ENCODE measurements around the gene RC3H1.

DNA sequence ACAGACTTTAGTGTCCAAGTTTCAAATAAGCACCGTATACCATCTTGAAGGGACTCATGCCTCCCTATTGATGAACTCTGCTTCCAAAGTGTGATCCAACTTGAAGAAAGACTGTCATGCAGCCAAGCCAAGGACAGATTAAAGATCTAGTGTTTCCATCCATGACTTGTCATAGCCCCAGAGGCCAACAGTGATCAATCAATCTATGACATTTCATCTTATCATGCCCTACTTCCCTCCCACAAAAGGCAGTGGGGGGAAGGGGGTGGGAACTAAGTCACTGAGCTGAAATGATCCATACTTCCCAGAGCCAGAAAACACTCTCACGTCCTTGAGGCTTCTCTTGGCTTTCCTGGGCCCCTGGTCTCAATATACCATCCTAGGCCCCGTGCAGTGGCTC is 109.0 kb downstream of the RC3H1 start:
- TF ChIP-seq, protein P1, sequence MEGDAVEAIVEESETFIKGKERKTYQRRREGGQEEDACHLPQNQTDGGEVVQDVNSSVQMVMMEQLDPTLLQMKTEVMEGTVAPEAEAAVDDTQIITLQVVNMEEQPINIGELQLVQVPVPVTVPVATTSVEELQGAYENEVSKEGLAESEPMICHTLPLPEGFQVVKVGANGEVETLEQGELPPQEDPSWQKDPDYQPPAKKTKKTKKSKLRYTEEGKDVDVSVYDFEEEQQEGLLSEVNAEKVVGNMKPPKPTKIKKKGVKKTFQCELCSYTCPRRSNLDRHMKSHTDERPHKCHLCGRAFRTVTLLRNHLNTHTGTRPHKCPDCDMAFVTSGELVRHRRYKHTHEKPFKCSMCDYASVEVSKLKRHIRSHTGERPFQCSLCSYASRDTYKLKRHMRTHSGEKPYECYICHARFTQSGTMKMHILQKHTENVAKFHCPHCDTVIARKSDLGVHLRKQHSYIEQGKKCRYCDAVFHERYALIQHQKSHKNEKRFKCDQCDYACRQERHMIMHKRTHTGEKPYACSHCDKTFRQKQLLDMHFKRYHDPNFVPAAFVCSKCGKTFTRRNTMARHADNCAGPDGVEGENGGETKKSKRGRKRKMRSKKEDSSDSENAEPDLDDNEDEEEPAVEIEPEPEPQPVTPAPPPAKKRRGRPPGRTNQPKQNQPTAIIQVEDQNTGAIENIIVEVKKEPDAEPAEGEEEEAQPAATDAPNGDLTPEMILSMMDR (conservative IDR thresholded peaks at IDR 0.05 in 1 of 2, IDR thresholded peaks at IDR 0.05 in 1 of 2; ENCODE audit: extremely low read depth in 1 of 2, insufficient read depth in 1 of 2, low read depth in 1 of 2, low read length in 2 of 2), result no peak
- no peak for TF ChIP-seq EZH2 (IDR thresholded peaks at IDR 0.05; ENCODE audit: borderline replicate concordance, low read length)

Measured in mammary epithelial cell (primary cell).